Gastroesophageal sphincter (tissue), 4 donors: ENCODE results near the gene ERBB4. TPM values are rescaled to one million over a fixed set of nuclear protein-coding genes. Genes with fewer than 3 reads are reported as not detected.

Experiments used
- ATAC-seq: fragments of 150-250 bp; one replicate; pipeline ENCODE4 v1.9.1; 2016; ENCODE audit warnings: mild to moderate bottlenecking, moderate library complexity
- H3K27ac ChIP-seq, 4 donors: fragments of 200-600 bp; sonication (generic) in 3 of 4; 1 replicate in 3 of 4; 2 replicates in 1 of 4; pipeline ENCODE4 v1.5.1; 2016 to 2019
- H3K27me3 ChIP-seq: fragments of 200-600 bp; sonication (generic); one replicate; pipeline ENCODE4 v1.5.1; 2019
- H3K36me3 ChIP-seq, 2 donors: fragments of 200-600 bp; sonication (generic); one replicate each; pipeline ENCODE4 v1.5.1; 2019; ENCODE audit warnings: control low read depth in 1 of 2
- H3K4me1 ChIP-seq, 3 donors: fragments of 200-600 bp; sonication (generic); 1 replicate in 2 of 3; 2 replicates in 1 of 3; pipeline ENCODE4 v1.5.1; 2016 to 2019; ENCODE audit warnings: control low read depth in 2 of 3
- H3K4me3 ChIP-seq, 2 donors: fragments of 200-600 bp; sonication (generic); one replicate each; pipeline ENCODE4 v1.5.1; 2019; ENCODE audit warnings: mild to moderate bottlenecking in 1 of 2, moderate library complexity in 1 of 2
- H3K9me3 ChIP-seq, 3 donors: fragments of 200-600 bp; sonication (generic); one replicate each; pipeline ENCODE4 v1.5.1; 2017 to 2019; ENCODE audit warnings: control low read depth in 2 of 3
- CTCF ChIP-seq, 4 experiments: fragments of 200-600 bp in 2 of 4; fragments of 450-650 bp in 2 of 4; sonication (generic) in 1 of 4; IDR thresholded peaks; one replicate each; pipeline ENCODE4 v1.5.1; 2017 to 2019; ENCODE audit warnings: antibody characterized with exemption in 4 of 4, mild to moderate bottlenecking in 2 of 4, moderate library complexity in 2 of 4
- EP300 ChIP-seq: sonication (generic); formaldehyde crosslinking; IDR thresholded peaks from one replicate; pipeline ENCODE4 v1.6.1; 2017; ENCODE audit warnings: antibody characterized with exemption, mild to moderate bottlenecking
- POLR2A ChIP-seq, 2 donors: fragments of 450-650 bp; IDR thresholded peaks; one replicate each; pipeline ENCODE4 v1.6.1; 2017; ENCODE audit warnings: antibody characterized with exemption in 2 of 2, mild to moderate bottlenecking in 2 of 2, moderate library complexity in 1 of 2
- POLR2AphosphoS5 ChIP-seq: sonication (generic); formaldehyde crosslinking; IDR thresholded peaks from one replicate; pipeline ENCODE4 v1.6.1; 2017; ENCODE audit warnings: antibody characterized with exemption
- WGBS, 2 donors: methylation state at CpG; one replicate each; pipeline ENCODE4 v1.1.5; 2018; ENCODE audit warnings: low coverage in 1 of 2; 5-methylcytosine and 5-hydroxymethylcytosine counted together
- total RNA-seq, 4 donors: library from RNA; depleted of rRNA; stranded (reverse); fragments of >200 nt; gene quantifications; one replicate each; pipeline ENCODE4 v1.1.0, GENCODE V29; 2016

ERBB4 gene
- total RNA-seq, 4 donors from 2014 or later, result 0.16 to 0.92 (median 0.50) TPM

DNA sequence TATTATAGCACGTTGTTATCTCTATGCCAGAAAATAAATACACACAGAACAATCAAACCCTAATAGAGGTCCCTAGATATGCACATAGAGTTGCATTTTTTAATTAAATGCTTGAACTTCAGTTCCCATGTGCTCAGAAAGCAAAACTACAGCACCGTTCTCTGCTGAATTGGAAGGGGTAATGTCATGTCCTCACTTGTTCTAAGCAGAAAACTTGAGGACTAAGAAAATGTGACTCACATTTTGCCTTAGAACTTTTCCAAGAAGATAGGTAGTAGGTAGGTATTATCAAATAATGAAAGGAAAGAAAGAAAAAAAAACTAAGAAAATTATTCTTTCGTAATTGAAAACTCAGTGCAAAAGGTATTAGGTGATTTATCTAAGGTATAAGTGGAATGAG lies 607.3 kb downstream of the ERBB4 start:
- 20 to 33% methylated on average over 3 of the region's 3 CpGs for WGBS, 2 donors
- Histone ChIP-seq H3K4me1 (no peaks in the 10 kb centered on the region), H3K36me3 (no peaks in the 10 kb centered on the region), H3K27me3 (no peaks in the 10 kb centered on the region), H3K27ac (no peak overlapping the region), H3K9me3 (no peaks in the 10 kb centered on the region), H3K4me3 (no peak overlapping the region)
- TF ChIP-seq POLR2A (IDR thresholded peaks at IDR 0.05) (no peak), POLR2AphosphoS5 (no peak)
- ATAC-seq, result no peak

GRCh38 chr2:211930331-211930730 lies 608.3 kb downstream of the ERBB4 start:
- H3K36me3 ChIP-seq, result no peaks in the 10 kb centered on the region
- H3K9me3 ChIP-seq, result no peaks in the 10 kb centered on the region
- no peaks in the 10 kb centered on the region for H3K4me1 ChIP-seq
- no peaks in the 10 kb centered on the region for H3K27me3 ChIP-seq
- H3K27ac ChIP-seq, result no peak overlapping the region
- TF ChIP-seq CTCF (IDR thresholded peaks at IDR 0.05) (no peak), EP300 (no peak), POLR2AphosphoS5 (no peak)
- no peak for ATAC-seq
- H3K4me3 ChIP-seq, result no peak overlapping the region
- 18 to 23% methylated on average over 4 of the region's 4 CpGs for WGBS, 2 donors

DNA sequence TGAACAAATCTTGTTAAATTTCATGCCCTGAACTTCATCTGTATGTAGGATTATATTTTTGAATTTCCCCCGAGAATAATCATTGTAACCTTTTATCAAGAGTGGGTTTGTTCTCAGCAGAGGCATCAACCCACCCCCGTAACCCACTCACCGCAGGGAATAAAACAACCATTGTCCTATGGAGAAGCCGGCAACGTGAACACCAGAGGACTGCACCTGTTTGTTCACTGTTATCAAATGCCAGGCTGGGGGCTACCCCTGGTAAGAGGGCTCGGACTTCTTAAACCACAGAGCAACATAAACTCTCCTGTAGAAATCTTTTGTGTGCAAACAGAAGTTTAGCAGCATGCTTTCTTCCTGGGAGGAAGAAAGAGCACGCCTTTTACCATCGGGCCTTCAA lies 610.4 kb downstream of the ERBB4 start:
- no peaks in the 10 kb centered on the region for H3K4me1 ChIP-seq
- TF ChIP-seq POLR2AphosphoS5 (no peak), POLR2A (IDR thresholded peaks at IDR 0.05) (no peak)
- no peak overlapping the region for H3K27ac ChIP-seq
- H3K9me3 ChIP-seq, result no peaks in the 10 kb centered on the region
- no peaks in the 10 kb centered on the region for H3K27me3 ChIP-seq
- ATAC-seq, result no peak
- H3K4me3 ChIP-seq, result no peak overlapping the region
- 55 to 88% methylated on average over 8 of the region's 8 CpGs for WGBS, 2 donors
- H3K36me3 ChIP-seq, result no peaks in the 10 kb centered on the region

DNA sequence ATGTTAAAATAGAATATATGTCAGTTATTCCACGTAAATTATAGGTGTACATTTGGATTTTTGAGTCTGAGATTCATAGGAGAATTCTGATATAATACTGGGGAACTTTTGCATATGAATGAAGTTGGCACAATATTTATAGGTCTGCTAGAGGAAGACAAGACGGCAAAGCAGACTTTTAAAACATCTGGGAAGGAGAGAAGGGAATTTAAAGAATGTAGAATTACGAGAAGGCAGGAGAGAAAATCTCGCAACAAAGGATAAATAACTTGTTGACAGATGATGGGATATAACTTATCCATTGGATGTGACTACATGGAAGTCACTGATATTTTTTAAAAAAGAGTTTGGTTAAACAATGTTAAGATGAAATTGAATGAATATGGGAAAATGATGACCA lies 615.6 kb downstream of the ERBB4 start:
- Histone ChIP-seq H3K4me1 (no peaks in the 10 kb centered on the region), H3K27ac (no peak overlapping the region), H3K9me3 (no peaks in the 10 kb centered on the region), H3K27me3 (no peaks in the 10 kb centered on the region), H3K36me3 (no peaks in the 10 kb centered on the region), H3K4me3 (no peak overlapping the region)
- TF ChIP-seq POLR2AphosphoS5 (no peak), POLR2A (IDR thresholded peaks at IDR 0.05) (no peak)
- no peak for ATAC-seq
- WGBS, 2 donors, result 20 to 35% methylated on average over 4 of the region's 4 CpGs

GRCh38 chr2:211903961-211904360 lies 634.6 kb downstream of the ERBB4 start:
- TF ChIP-seq EP300, result no peak
- no peak for TF ChIP-seq CTCF (IDR thresholded peaks at IDR 0.05)
- no peak for TF ChIP-seq POLR2A (IDR thresholded peaks at IDR 0.05)
- no peak for TF ChIP-seq POLR2AphosphoS5
- Histone ChIP-seq H3K9me3 (no peaks in the 10 kb centered on the region), H3K4me3 (no peak overlapping the region), H3K27me3 (no peaks in the 10 kb centered on the region), H3K36me3 (no peaks in the 10 kb centered on the region), H3K27ac (no peak overlapping the region), H3K4me1 (no peaks in the 10 kb centered on the region)
- WGBS, 2 donors, result 68 to 69% methylated on average over 2 of the region's 2 CpGs
- ATAC-seq, result no peak

- no peak for TF ChIP-seq POLR2A (IDR thresholded peaks at IDR 0.05)
- TF ChIP-seq POLR2AphosphoS5, result no peak
- no peak for TF ChIP-seq CTCF (IDR thresholded peaks at IDR 0.05)
- TF ChIP-seq EP300, result no peak
- no peak for ATAC-seq
- 63 to 76% methylated on average over 3 to 5 of the region's 6 CpGs for WGBS, 2 donors
- H3K4me3 ChIP-seq, result no peak overlapping the region
- H3K4me1 ChIP-seq, result no peaks in the 10 kb centered on the region
- H3K27me3 ChIP-seq, result no peaks in the 10 kb centered on the region
- no peaks in the 10 kb centered on the region for H3K9me3 ChIP-seq
- no peaks in the 10 kb centered on the region for H3K36me3 ChIP-seq
- no peak overlapping the region for H3K27ac ChIP-seq
These were observed 637.3 kb downstream of the ERBB4 start for GRCh38 chr2:211901226-211901846.
